HUES6 (cell line): ENCODE data around the gene FRYL.
A peak's percentile ranks its signal among the peaks of the same experiment; 100 is the strongest.

ENCODE experiments used
- H3K27ac ChIP-seq: 2 replicates; pipeline ENCODE4 v1.7.0; 2013; ENCODE audit warnings: low read depth, mild to moderate bottlenecking, low read length, inconsistent platforms
- H3K27me3 ChIP-seq: 2 replicates; pipeline ENCODE4 v1.6.1; 2013; ENCODE audit warnings: low read length; ENCODE audit not compliant: control insufficient read depth, insufficient read depth
- H3K36me3 ChIP-seq: 2 replicates; pipeline ENCODE4 v1.6.1; 2013; ENCODE audit warnings: low read length; ENCODE audit not compliant: control insufficient read depth, insufficient read depth
- H3K4me1 ChIP-seq: 2 replicates; pipeline ENCODE4 v1.6.1; 2013; ENCODE audit warnings: low read length; ENCODE audit not compliant: control insufficient read depth, insufficient read depth
- H3K4me3 ChIP-seq: 2 replicates; pipeline ENCODE4 v1.5.1; 2013; ENCODE audit warnings: low read depth, low read length
- H3K9ac ChIP-seq: one replicate; pipeline ENCODE4 v1.6.1; 2013; ENCODE audit warnings: mild to moderate bottlenecking, low read length
- H3K9me3 ChIP-seq: 2 replicates; pipeline ENCODE4 v1.6.1; 2013; ENCODE audit warnings: low read depth, low read length; ENCODE audit not compliant: control insufficient read depth, insufficient read depth

FRYL gene

GRCh38 chr4:48504026-48504330, 276.1 kb downstream of the FRYL start:
- H3K36me3 ChIP-seq, result peaks cover 49% of the 10 kb centered on the region
- no peaks in the 10 kb centered on the region for H3K9me3 ChIP-seq
- no peak overlapping the region for H3K4me3 ChIP-seq

DNA sequence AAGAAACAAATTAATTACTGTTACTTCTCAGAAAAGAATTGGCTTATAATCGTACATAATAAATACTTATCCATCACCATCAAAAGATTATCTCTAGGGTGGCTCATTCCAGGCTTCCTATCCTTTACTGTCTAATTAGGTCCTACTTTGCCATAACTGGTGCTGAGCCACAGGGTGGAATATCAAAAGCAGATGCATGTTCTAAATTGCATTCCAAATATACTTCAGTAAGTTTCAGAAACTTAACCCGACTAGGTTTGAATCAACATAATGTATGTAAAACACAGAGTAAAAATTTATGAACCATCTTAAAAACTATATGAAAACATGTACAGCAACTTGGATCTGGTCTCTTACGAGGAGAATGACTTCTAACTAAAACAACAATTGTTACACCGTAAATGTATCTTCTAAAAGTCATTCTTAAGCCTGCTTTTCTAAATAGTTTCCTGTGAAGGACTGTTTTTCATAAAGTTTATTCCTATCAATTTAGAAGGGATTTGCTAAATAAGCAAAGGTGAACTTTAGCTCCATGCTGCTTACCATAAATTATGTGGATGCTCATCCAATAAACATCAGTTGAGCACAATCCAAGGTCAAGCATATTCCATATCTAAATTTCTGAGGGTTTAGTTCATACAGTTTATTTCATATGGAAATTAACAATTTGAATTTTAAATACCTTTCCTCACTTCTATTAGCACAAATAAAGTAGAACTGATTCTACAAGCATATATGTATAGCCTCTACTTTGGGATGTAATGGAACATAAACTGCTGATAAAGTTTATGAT, 276.6 kb downstream of the FRYL start:
- H3K4me1 ChIP-seq, result 0 out of 2 replicates have a peak, but pooled peaks cover 3% of the 10 kb centered on the region

More at GRCh38 chr4:48504026-48504330, 276.1 kb downstream of the FRYL start:
- no peaks in the 10 kb centered on the region for H3K4me1 ChIP-seq
- no peak overlapping the region for H3K27ac ChIP-seq
- no peak overlapping the region for H3K9ac ChIP-seq
- no peaks in the 10 kb centered on the region for H3K27me3 ChIP-seq

DNA sequence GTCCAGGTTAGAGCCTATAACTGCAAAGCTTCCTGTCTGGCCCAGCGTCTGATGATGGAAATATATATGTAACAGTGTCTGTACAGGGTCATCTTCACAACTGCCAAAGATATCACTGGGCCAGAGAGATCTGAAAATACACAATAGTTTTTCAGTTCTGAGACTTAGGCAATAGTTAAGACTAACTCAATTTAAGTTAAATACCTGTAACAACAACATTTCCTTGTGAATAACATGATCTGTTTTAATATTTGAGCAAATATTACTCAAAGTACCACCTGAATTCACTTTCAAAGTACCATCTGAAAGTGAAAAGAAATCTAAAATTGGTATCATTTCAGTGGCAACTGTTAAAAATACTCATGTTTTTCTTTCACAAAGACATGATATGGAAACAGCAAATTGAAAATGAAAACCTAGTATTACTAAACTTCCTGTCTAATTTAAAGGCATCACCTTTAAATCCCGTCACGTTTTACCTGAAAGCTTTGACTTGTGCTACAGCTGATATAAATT, 280.5 kb downstream of the FRYL start:
- H3K36me3 ChIP-seq, result peaks cover 29% of the 10 kb centered on the region
- H3K27me3 ChIP-seq, result no peaks in the 10 kb centered on the region
- H3K9me3 ChIP-seq, result no peaks in the 10 kb centered on the region
- H3K4me1 ChIP-seq, result 0 out of 2 replicates have a peak, but pooled peaks cover 3% of the 10 kb centered on the region
- H3K27ac ChIP-seq, result no peak overlapping the region
- H3K4me3 ChIP-seq, result no peak overlapping the region
- H3K9ac ChIP-seq, result no peak overlapping the region

More for the DNA sequence above, 276.6 kb downstream of the FRYL start:
- H3K9ac ChIP-seq, result no peak overlapping the region
- no peak overlapping the region for H3K4me3 ChIP-seq
- H3K27me3 ChIP-seq, result no peaks in the 10 kb centered on the region
- H3K27ac ChIP-seq, result no peak overlapping the region
- peaks cover 49% of the 10 kb centered on the region for H3K36me3 ChIP-seq
- H3K9me3 ChIP-seq, result no peaks in the 10 kb centered on the region

- Histone ChIP-seq H3K27ac (no peak overlapping the region), H3K9ac (no peak overlapping the region), H3K4me3 (no peak overlapping the region), H3K9me3 (no peaks in the 10 kb centered on the region), H3K4me1 (0 out of 2 replicates have a peak, but pooled peaks cover 3% of the 10 kb centered on the region), H3K36me3 (peaks cover 29% of the 10 kb centered on the region), H3K27me3 (no peaks in the 10 kb centered on the region)
Measured at GRCh38 chr4:48498895-48499294, 281.2 kb downstream of the FRYL start.

GRCh38 chr4:48495941-48496340, 284.1 kb downstream of the FRYL start:
- Histone ChIP-seq H3K36me3 (peaks cover 17% of the 10 kb centered on the region), H3K4me1 (peaks cover 10% of the 10 kb centered on the region; the same call in 1 of the 2 replicates), H3K27me3 (peaks cover 17% of the 10 kb centered on the region)

DNA sequence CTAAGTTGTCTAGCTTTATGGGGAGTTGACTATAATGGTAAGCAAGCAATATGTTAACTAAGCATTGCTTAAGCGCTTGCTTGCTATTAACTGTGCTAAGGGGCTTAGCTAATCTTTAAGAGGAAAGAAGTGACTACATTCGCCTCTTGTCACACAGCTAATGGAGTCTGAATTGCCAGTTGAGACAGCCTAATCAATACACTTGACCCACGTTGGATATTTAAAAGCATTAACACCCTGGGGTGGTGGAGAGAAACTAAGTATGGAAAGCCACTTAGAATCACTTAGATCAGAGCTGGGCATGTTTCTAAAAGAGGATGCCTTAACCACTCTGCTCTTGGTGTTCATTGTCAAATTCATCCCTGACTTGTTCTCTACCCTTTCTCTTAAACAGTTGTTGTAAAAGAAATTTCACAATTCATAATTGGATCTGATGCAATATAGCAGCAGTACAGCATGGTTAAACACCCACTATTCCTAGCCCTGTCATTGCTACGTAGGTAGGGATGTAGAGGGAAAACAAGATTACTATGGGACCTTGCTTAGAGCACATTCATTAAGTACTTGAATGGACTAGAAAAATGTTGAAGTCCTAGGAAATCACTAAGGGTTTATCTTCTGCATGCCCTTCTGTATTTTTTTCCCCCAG, 286.5 kb downstream of the FRYL start:
- no peak overlapping the region for H3K4me3 ChIP-seq
- no peak overlapping the region for H3K9ac ChIP-seq
- H3K27ac ChIP-seq, result no peak overlapping the region
- peaks cover 13% of the 10 kb centered on the region; the same call in 1 of the 2 replicates for H3K4me1 ChIP-seq
- peaks cover 41% of the 10 kb centered on the region for H3K27me3 ChIP-seq
- H3K36me3 ChIP-seq, result peaks cover 2% of the 10 kb centered on the region
- no peaks in the 10 kb centered on the region for H3K9me3 ChIP-seq

More at GRCh38 chr4:48495941-48496340, 284.1 kb downstream of the FRYL start:
- no peak overlapping the region for H3K4me3 ChIP-seq
- H3K27ac ChIP-seq, result no peak overlapping the region
- no peak overlapping the region for H3K9ac ChIP-seq
- H3K9me3 ChIP-seq, result no peaks in the 10 kb centered on the region

GRCh38 chr4:48491514-48492176, 288.4 kb downstream of the FRYL start:
- Histone ChIP-seq H3K27ac (no peak overlapping the region), H3K27me3 (peaks cover 58% of the 10 kb centered on the region), H3K4me1 (peaks cover 13% of the 10 kb centered on the region; the same call in 1 of the 2 replicates), H3K36me3 (no peaks in the 10 kb centered on the region), H3K9me3 (no peaks in the 10 kb centered on the region), H3K9ac (no peak overlapping the region), H3K4me3 (peak overlapping the region; percentile 69)

DNA sequence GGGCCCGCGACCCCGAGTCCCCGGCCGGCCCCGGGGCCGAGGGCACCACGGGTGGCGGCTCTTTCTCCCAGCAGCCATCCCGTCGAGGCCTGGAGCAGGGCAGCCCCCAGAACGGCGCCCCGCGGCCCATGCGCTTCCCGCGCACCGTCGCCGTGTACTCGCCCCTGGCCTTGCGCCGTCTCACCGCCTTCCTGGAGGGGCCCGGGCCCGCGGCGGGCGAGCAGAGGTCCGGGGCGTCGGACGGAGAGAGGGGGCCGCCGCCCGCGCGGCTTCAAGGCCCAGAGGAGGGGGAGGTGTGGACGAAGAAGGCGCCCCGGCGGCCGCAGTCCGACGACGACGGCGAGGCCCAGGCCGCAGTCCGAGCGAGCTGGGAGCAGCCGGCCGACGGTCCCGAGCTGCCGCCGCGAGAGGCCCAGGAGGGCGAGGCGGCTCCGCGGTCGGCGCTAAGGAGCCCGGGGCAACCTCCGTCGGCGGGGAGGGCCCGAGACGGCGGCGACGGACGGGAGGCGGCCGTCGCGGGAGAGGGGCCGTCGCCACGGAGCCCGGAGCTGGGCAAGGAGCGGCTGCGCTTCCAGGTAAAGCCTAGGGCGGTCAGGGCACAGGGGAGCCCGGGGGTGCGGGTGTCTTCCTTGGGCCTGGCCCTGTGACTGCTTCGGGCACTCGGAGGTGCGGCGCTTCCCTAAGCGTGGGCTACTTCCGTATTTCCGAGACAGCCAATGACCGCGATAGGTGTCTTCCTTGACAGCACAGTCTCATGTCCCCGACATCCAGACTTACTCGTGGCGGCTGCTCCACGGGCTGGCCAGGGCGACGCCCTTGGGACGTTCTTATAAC, 289.2 kb downstream of the FRYL start:
- peak overlapping the region; percentile 69 for H3K4me3 ChIP-seq
- H3K27me3 ChIP-seq, result peaks cover 59% of the 10 kb centered on the region
- H3K4me1 ChIP-seq, result peaks cover 13% of the 10 kb centered on the region; the same call in 1 of the 2 replicates
- no peak overlapping the region for H3K27ac ChIP-seq
- H3K36me3 ChIP-seq, result no peaks in the 10 kb centered on the region
- H3K9ac ChIP-seq, result peak overlapping the region; percentile 29
- no peaks in the 10 kb centered on the region for H3K9me3 ChIP-seq

GRCh38 chr4:48490012-48490679, 289.9 kb downstream of the FRYL start, which contains the start of gene ZAR1:
ZAR1 (plus strand) TSS chr4:48490252; CDS start chr4:48490292, 40 bp downstream.
- peaks cover 67% of the 10 kb centered on the region for H3K27me3 ChIP-seq
- no peak within 1 kb of the TSS for H3K27ac ChIP-seq
- H3K4me3 ChIP-seq, result peak within 1 kb of the TSS; percentile 69
- no peaks in the 10 kb centered on the region for H3K9me3 ChIP-seq
- peaks cover 13% of the 10 kb centered on the region; the same call in 1 of the 2 replicates for H3K4me1 ChIP-seq
- peak within 1 kb of the TSS; percentile 29 for H3K9ac ChIP-seq
- H3K36me3 ChIP-seq, result no peaks in the 10 kb centered on the region

GRCh38 chr4:48489683-48490011, 290.4 kb downstream of the FRYL start:
- H3K9me3 ChIP-seq, result no peaks in the 10 kb centered on the region
- H3K4me3 ChIP-seq, result peak overlapping the region; percentile 69
- H3K36me3 ChIP-seq, result no peaks in the 10 kb centered on the region
- peaks cover 13% of the 10 kb centered on the region; the same call in 1 of the 2 replicates for H3K4me1 ChIP-seq
- peak overlapping the region; percentile 5 for H3K9ac ChIP-seq
- H3K27me3 ChIP-seq, result peaks cover 72% of the 10 kb centered on the region
- no peak overlapping the region for H3K27ac ChIP-seq
